HCT116 (cell line): ENCODE data around the gene SNAPC2. TPM values are rescaled to one million over a fixed set of nuclear protein-coding genes. Genes with fewer than 3 reads are reported as not detected.
A peak's percentile ranks its signal among the peaks of the same experiment; 100 is the strongest.

Experiments
- ATAC-seq: fragments of 200-7000 bp; cut with Tn5 transposase; 2 replicates; pipeline ENCODE4 v1.9.1; 2020; ENCODE audit warnings: mild to moderate bottlenecking, moderate library complexity
- BruUV-seq: library from RNA; stranded (reverse); fragments of 400-500 nt; replicated peaks from 2 replicates; lab custom pipeline; 2021; lab: Mats Ljungman, UMichigan
- CTCF ChIA-PET: fragments of 300-600 bp; sonication (Branson Sonifier 250); formaldehyde crosslinking; loops from one replicate; lab custom pipeline; 2021; ENCODE audit warnings: antibody characterized with exemption; lab: Charles Lee
- POLR2A ChIA-PET: fragments of 300-600, 350-600 bp; sonication (Branson Sonifier 250); formaldehyde crosslinking; loops from one replicate; lab custom pipeline; 2021; ENCODE audit warnings: antibody characterized with exemption; lab: Charles Lee
- RAD21 ChIA-PET, 2 experiments: fragments of 300-600 bp; sonication (Branson Sonifier 250); formaldehyde crosslinking; loops; one replicate each; lab custom pipeline; 2023; ENCODE audit warnings: low total read pairs in 2 of 2; ENCODE audit not compliant: uncharacterized antibody in 2 of 2, unreplicated experiment in 2 of 2, low non-redundant PET in 1 of 2; lab: Charles Lee
- DNase-seq: peaks from one replicate; pipeline ENCODE4 v3.0.0-alpha.2; 2010; ENCODE audit warnings: low read depth, low spot score
- H2AFZ ChIP-seq: fragments of 200-600 bp; shearing (Covaris generic), sonication (generic); 2 replicates; pipeline ENCODE4 v1.6.1; 2017; ENCODE audit warnings: low read depth, mixed run types, mixed read lengths, antibody characterized with exemption, low read length; ENCODE audit not compliant: poor library complexity, severe bottlenecking
- H3K27ac ChIP-seq: 2 replicates; pipeline ENCODE4 v1.5.1; 2012; ENCODE audit warnings: low read depth, low read length
- H3K27me3 ChIP-seq: fragments of 200-600 bp; sonication (generic); 2 replicates; pipeline ENCODE4 v1.6.1; 2016; ENCODE audit warnings: mixed run types, low read length, mixed read lengths; ENCODE audit not compliant: insufficient read depth
- H3K36me3 ChIP-seq, 2 experiments: fragments of 200-500 bp in 1 of 2; fragments of 200-600 bp in 1 of 2; sonication (Bioruptor generic) in 1 of 2; sonication (generic) in 1 of 2; 2 replicates each; pipeline versions ENCODE4 v1.5.1 to v1.6.1; 2014 to 2016; ENCODE audit warnings: low read length in 2 of 2, inconsistent platforms in 1 of 2, mixed read lengths in 1 of 2, mixed run types in 1 of 2; ENCODE audit not compliant: insufficient read depth in 2 of 2, control insufficient read depth in 1 of 2
- H3K4me1 ChIP-seq, 2 experiments: fragments of 200-600 bp in 1 of 2; sonication (generic) in 1 of 2; 2 replicates each; pipeline versions ENCODE4 v1.5.1 to v1.6.1; 2012 to 2017; ENCODE audit warnings: low read length in 2 of 2, inconsistent platforms in 1 of 2, mild to moderate bottlenecking in 1 of 2, mixed read lengths in 1 of 2, mixed run types in 1 of 2, moderate library complexity in 1 of 2; ENCODE audit not compliant: insufficient read depth in 2 of 2, control insufficient read depth in 1 of 2
- H3K4me2 ChIP-seq: fragments of 200-600 bp; sonication (generic); 2 replicates; pipeline ENCODE4 v1.6.1; 2017; ENCODE audit warnings: mixed run types, low read length, mixed read lengths
- H3K4me3 ChIP-seq, 2 experiments: fragments of 200-600 bp in 1 of 2; sonication (generic) in 1 of 2; replicated peaks in 1 of 2; 2 replicates each; pipeline ENCODE4 v1.5.1; 2011 to 2016; ENCODE audit warnings: low read length in 2 of 2, control low read depth in 1 of 2, low read depth in 1 of 2, mild to moderate bottlenecking in 1 of 2, mixed read lengths in 1 of 2, mixed run types in 1 of 2
- H3K79me2 ChIP-seq: fragments of 200-600 bp; sonication (generic); 2 replicates; pipeline ENCODE4 v1.6.1; 2017; ENCODE audit warnings: mild to moderate bottlenecking, mixed run types, low read length, moderate library complexity, mixed read lengths; ENCODE audit not compliant: insufficient read depth
- H3K9ac ChIP-seq: fragments of 200-600 bp; sonication (generic); 2 replicates; pipeline ENCODE4 v1.6.1; 2016; ENCODE audit warnings: low read length, mixed read lengths
- H3K9me2 ChIP-seq: fragments of 200-600 bp; sonication (generic), shearing (Covaris generic); 2 replicates; pipeline ENCODE4 v1.6.1; 2017; ENCODE audit warnings: mixed run types, mild to moderate bottlenecking, moderate library complexity; ENCODE audit not compliant: insufficient read depth
- H3K9me3 ChIP-seq, 2 experiments: fragments of 200-500 bp in 1 of 2; fragments of 200-600 bp in 1 of 2; sonication (Bioruptor generic) in 1 of 2; sonication (generic) in 1 of 2; 2 replicates each; pipeline ENCODE4 v1.6.1; 2014 to 2017; ENCODE audit warnings: low read length in 2 of 2, mixed read lengths in 2 of 2, inconsistent platforms in 1 of 2, low read depth in 1 of 2, mild to moderate bottlenecking in 1 of 2, mixed run types in 1 of 2, moderate library complexity in 1 of 2; ENCODE audit not compliant: control insufficient read depth in 1 of 2, insufficient read depth in 1 of 2
- H4K20me1 ChIP-seq: fragments of 200-600 bp; sonication (generic), shearing (Covaris generic); 2 replicates; pipeline ENCODE4 v1.6.1; 2017; ENCODE audit warnings: mixed run types, mild to moderate bottlenecking, moderate library complexity; ENCODE audit not compliant: insufficient read depth
- CTCF ChIP-seq, 3 experiments: fragments of 200-600 bp in 1 of 3; sonication (generic) in 1 of 3; IDR thresholded peaks in 2 of 3; conservative IDR thresholded peaks in 1 of 3; 2 replicates each; pipeline ENCODE4 v1.5.1; 2012 to 2017; ENCODE audit warnings: low read depth in 2 of 3, low read length in 2 of 3, antibody characterized with exemption in 1 of 3, borderline replicate concordance in 1 of 3, control low read depth in 1 of 3, mild to moderate bottlenecking in 1 of 3, mixed read lengths in 1 of 3, mixed run types in 1 of 3, moderate library complexity in 1 of 3; ENCODE audit not compliant: insufficient read depth in 1 of 3
- EGR1 ChIP-seq: IDR thresholded peaks from 2 replicates; pipeline ENCODE4 v1.6.1; 2012; ENCODE audit warnings: low read depth
- POLR2AphosphoS5 ChIP-seq: IDR thresholded peaks from 2 replicates; pipeline ENCODE4 v1.6.1; 2011; ENCODE audit warnings: mild to moderate bottlenecking, low read depth, low read length, moderate library complexity
- SP1 ChIP-seq: IDR thresholded peaks from 2 replicates; pipeline ENCODE4 v1.6.1; 2012; ENCODE audit warnings: low read depth
- YY1 ChIP-seq: IDR thresholded peaks from 2 replicates; pipeline ENCODE4 v1.6.1; 2011; ENCODE audit warnings: low read length, low read depth, moderate library complexity, mild to moderate bottlenecking; ENCODE audit not compliant: insufficient replicate concordance; ENCODE audit errors: extremely low read depth
- ZFX ChIP-seq: fragments of 450-650 bp; IDR thresholded peaks from 2 replicates; pipeline ENCODE4 v1.6.1; 2017
- intact Hi-C: fragments of 100-400 bp; cut with micrococcal nuclease; formaldehyde crosslinking; loops from 2 replicates; pipeline ENCODE4 v1.10.0; 2022
- total RNA-seq: library from RNA; stranded (reverse); gene quantifications from one replicate; pipeline ENCODE4 v1.2.1, GENCODE V29; 2021; ENCODE audit not compliant: unreplicated experiment

The SNAPC2 gene
- total RNA-seq, 1 experiment from 2014 or later: 42.9 TPM

GRCh38 chr19:7913652-7914051 lies 6.5 kb upstream of the SNAPC2 start:
- ChIA-PET RAD21 (no interaction called here), CTCF (interaction anchor here (1.0 kb wide), 1 partner anchor 10 kb away, joined by 4 read pairs; the partner anchor contains the start of gene MAP2K7), POLR2A (no interaction called here)
- Histone ChIP-seq H3K4me1 (peaks cover 9 to 32% of the 10 kb centered on the region in 2 experiments; a peak in 3 of 4 replicates), H3K4me2 (no peak overlapping the region), H4K20me1 (no peaks in the 10 kb centered on the region), H3K9ac (no peak overlapping the region), H3K36me3 (peaks cover 5 to 6% of the 10 kb centered on the region in 2 experiments; a peak in 3 of 4 replicates), H3K9me2 (no peaks in the 10 kb centered on the region), H3K4me3 (no peak overlapping the region), H3K27ac (no peak overlapping the region), H2AFZ (no peak overlapping the region), H3K27me3 (no peaks in the 10 kb centered on the region), H3K9me3 (no peaks in the 10 kb centered on the region), H3K79me2 (peaks cover 12% of the 10 kb centered on the region)
- no peak for TF ChIP-seq YY1
- TF ChIP-seq ZFX: no peak
- TF ChIP-seq CTCF (IDR thresholded peaks at IDR 0.05 in 2 of 3, conservative IDR thresholded peaks at IDR 0.05 in 1 of 3; ENCODE audit: borderline replicate concordance in 1 of 3, insufficient read depth in 1 of 3, low read depth in 2 of 3, low read length in 2 of 3): no peak
- no peak for DNase-seq
- no peak for ATAC-seq
- intact Hi-C loops: no loop called here
- TSS peak; percentile 32 for BruUV-seq

GRCh38 chr19:7914099-7914498 lies 6.0 kb upstream of the SNAPC2 start:
- Histone ChIP-seq H3K79me2 (peaks cover 12% of the 10 kb centered on the region; the same call in 1 of the 2 replicates), H3K9ac (no peak overlapping the region), H3K4me3 (no peak overlapping the region), H3K36me3 (peaks cover 5 to 6% of the 10 kb centered on the region in 2 experiments; a peak in 3 of 4 replicates)
- ChIA-PET CTCF (no interaction called here), RAD21 (no interaction called here), POLR2A (no interaction called here)
- no TSS peak for BruUV-seq
- no peak for ATAC-seq
- TF ChIP-seq CTCF (IDR thresholded peaks at IDR 0.05 in 2 of 3, conservative IDR thresholded peaks at IDR 0.05 in 1 of 3; ENCODE audit: borderline replicate concordance in 1 of 3, insufficient read depth in 1 of 3, low read depth in 2 of 3, low read length in 2 of 3) (no peak), SP1 (no peak), POLR2AphosphoS5 (peak; percentile 6; the same call in 1 of the 2 replicates), EGR1 (no peak)
- TF ChIP-seq, all 23 proteins: peak for 1
- Histone ChIP-seq H3K27ac (no peak overlapping the region), H2AFZ (no peak overlapping the region), H3K27me3 (no peaks in the 10 kb centered on the region), H4K20me1 (no peaks in the 10 kb centered on the region), H3K9me2 (no peaks in the 10 kb centered on the region), H3K9me3 (no peaks in the 10 kb centered on the region), H3K4me1 (peaks cover 13 to 37% of the 10 kb centered on the region in 2 experiments; a peak in 3 of 4 replicates), H3K4me2 (no peak overlapping the region)
- DNase-seq: no peak
- intact Hi-C loops: no loop called here
